ENCODE measurements around the gene AFDN.
A peak's percentile ranks its signal among the peaks of the same experiment; 100 is the strongest.
"Not testable (repeated sequence)": the region's sequence is repeated elsewhere in the genome, so short reads cannot be mapped to it uniquely, and the experiment has no call there.

The AFDN gene

GRCh38 chr6:167949121-167949684 lies 122.5 kb downstream of the AFDN start:
- DNase-seq (ENCODE audit: low read depth in 2 of 2) = no peak

- no peak for DNase-seq (ENCODE audit: low read depth in 2 of 2)
Measured at GRCh38 chr6:167951781-167952511, 125.2 kb downstream of the AFDN start.

- DNase-seq (ENCODE audit: low read depth in 2 of 2) = no peak
Measured at GRCh38 chr6:167952512-167952859, 125.8 kb downstream of the AFDN start.

GRCh38 chr6:167953551-167953950 lies 126.8 kb downstream of the AFDN start:
- DNase-seq (ENCODE audit: low read depth in 2 of 2) = no peak

GRCh38 chr6:167954151-167954550 lies 127.4 kb downstream of the AFDN start:
- DNase-seq (ENCODE audit: low read depth in 2 of 2) = no peak

GRCh38 chr6:167956491-167956890 lies 129.8 kb downstream of the AFDN start:
- no peak for DNase-seq (ENCODE audit: low read depth in 2 of 2)

GRCh38 chr6:167956983-167957492 lies 130.3 kb downstream of the AFDN start:
- no peak for DNase-seq (ENCODE audit: low read depth in 2 of 2)

- no peak for DNase-seq (ENCODE audit: low read depth in 2 of 2)
Measured at GRCh38 chr6:167957626-167958025, 130.9 kb downstream of the AFDN start.

GRCh38 chr6:167960579-167960978 lies 133.9 kb downstream of the AFDN start:
- DNase-seq (ENCODE audit: low read depth in 2 of 2) = no peak

GRCh38 chr6:167962711-167963110 lies 136.0 kb downstream of the AFDN start:
- no peak for DNase-seq (ENCODE audit: low read depth in 2 of 2)

- no peak for DNase-seq (ENCODE audit: low read depth in 2 of 2)
Measured at GRCh38 chr6:167963589-167964057, 136.9 kb downstream of the AFDN start.

- no peak for DNase-seq (ENCODE audit: low read depth in 2 of 2)
Measured at GRCh38 chr6:167965592-167966539, 139.2 kb downstream of the AFDN start.

- DNase-seq (ENCODE audit: low read depth in 2 of 2) = no peak
Measured at GRCh38 chr6:167966540-167966905, 139.8 kb downstream of the AFDN start.

- peak in 1 of 2 donors; percentile 8 for DNase-seq (ENCODE audit: low read depth in 2 of 2)
Measured at GRCh38 chr6:167968091-167968490, 141.4 kb downstream of the AFDN start.

GRCh38 chr6:167970230-167970629 lies 143.5 kb downstream of the AFDN start:
- DNase-seq (ENCODE audit: low read depth in 2 of 2) = no peak

- DNase-seq (ENCODE audit: low read depth in 2 of 2) = no peak
Measured at GRCh38 chr6:167972193-167972592, 145.5 kb downstream of the AFDN start.

- DNase-seq (ENCODE audit: low read depth in 2 of 2) = no peak
Measured at GRCh38 chr6:167973148-167973885, 146.6 kb downstream of the AFDN start.

- DNase-seq (ENCODE audit: low read depth in 2 of 2) = no peak
Measured at GRCh38 chr6:167974640-167975344, 148.1 kb downstream of the AFDN start.

- no peak for DNase-seq (ENCODE audit: low read depth in 2 of 2)
Measured at GRCh38 chr6:167975458-167975857, 148.7 kb downstream of the AFDN start.

- DNase-seq (ENCODE audit: low read depth in 2 of 2) = not testable (repeated sequence)
Measured at GRCh38 chr6:167976116-167976657, 149.5 kb downstream of the AFDN start.

GRCh38 chr6:167976708-167977107 lies 150.0 kb downstream of the AFDN start:
- no peak for DNase-seq (ENCODE audit: low read depth in 2 of 2)
